GM15510 (cell line): ENCODE results near the gene VWA5A.

Experiments
- POLR2A ChIP-seq: IDR thresholded peaks from 3 replicates; pipeline ENCODE4 v1.6.1; 2011; ENCODE audit warnings: borderline replicate concordance; ENCODE audit not compliant: insufficient read length; ENCODE audit errors: extremely low read depth

The VWA5A gene

GRCh38 chr11:124115782-124116616 lies 749 bp downstream of the VWA5A start:
- no peak for TF ChIP-seq POLR2A

GRCh38 chr11:124119103-124119502 lies 3.9 kb downstream of the VWA5A start:
- no peak for TF ChIP-seq POLR2A

GRCh38 chr11:124120891-124121290 lies 5.6 kb downstream of the VWA5A start:
- TF ChIP-seq POLR2A, result no peak

GRCh38 chr11:124122123-124122522 lies 6.9 kb downstream of the VWA5A start:
- no peak for TF ChIP-seq POLR2A

- TF ChIP-seq POLR2A, result no peak
These were observed 8.4 kb downstream of the VWA5A start for GRCh38 chr11:124123622-124124021.

GRCh38 chr11:124143034-124143433 lies 27.8 kb downstream of the VWA5A start:
- no peak for TF ChIP-seq POLR2A

GRCh38 chr11:124147951-124148350 lies 32.7 kb downstream of the VWA5A start:
- no peak for TF ChIP-seq POLR2A

GRCh38 chr11:124150684-124151083 lies 35.4 kb downstream of the VWA5A start:
- TF ChIP-seq POLR2A, result no peak

- no peak for TF ChIP-seq POLR2A
These were observed 37.6 kb downstream of the VWA5A start for GRCh38 chr11:124152770-124153407.

- no peak for TF ChIP-seq POLR2A
These were observed 38.6 kb downstream of the VWA5A start for GRCh38 chr11:124153821-124154220.

GRCh38 chr11:124159481-124159880 lies 44.2 kb downstream of the VWA5A start:
- no peak for TF ChIP-seq POLR2A

GRCh38 chr11:124160986-124161385 lies 45.7 kb downstream of the VWA5A start:
- TF ChIP-seq POLR2A, result no peak

- no peak for TF ChIP-seq POLR2A
These were observed 52.6 kb downstream of the VWA5A start for GRCh38 chr11:124167826-124168231.

GRCh38 chr11:124168796-124169195 lies 53.5 kb downstream of the VWA5A start:
- no peak for TF ChIP-seq POLR2A

- no peak for TF ChIP-seq POLR2A
These were observed 55.7 kb downstream of the VWA5A start for GRCh38 chr11:124170801-124171586.
